WERI-Rb-1 (cell line): ENCODE measurements around the gene SLC9A6.

Experiments
- DNase-seq: peaks from one replicate; pipeline ENCODE4 v3.0.0-alpha.2; 2020
- H3K27ac ChIP-seq: fragments of 250-450 bp; sonication (Bioruptor Pico); 2 replicates; pipeline ENCODE4 v1.5.1; 2020; ENCODE audit warnings: mild to moderate bottlenecking, moderate library complexity
- H3K27me3 ChIP-seq: fragments of 250-450 bp; sonication (Bioruptor Pico); 2 replicates; pipeline ENCODE4 v1.5.1; 2021; ENCODE audit warnings: mild to moderate bottlenecking, low read depth, moderate library complexity; ENCODE audit not compliant: insufficient read depth, severe bottlenecking
- H3K36me3 ChIP-seq: fragments of 250-450 bp; sonication (Bioruptor Pico); 2 replicates; pipeline ENCODE4 v1.5.1; 2020; ENCODE audit warnings: mild to moderate bottlenecking, moderate library complexity
- H3K4me3 ChIP-seq: 2 replicates; pipeline ENCODE4 v1.5.1; 2011; ENCODE audit warnings: low read depth, mild to moderate bottlenecking, control low read depth, low read length
- H3K9me3 ChIP-seq: fragments of 250-450 bp; sonication (Bioruptor Pico); 2 replicates; pipeline ENCODE4 v1.5.1; 2021; ENCODE audit warnings: mild to moderate bottlenecking, moderate library complexity; ENCODE audit not compliant: severe bottlenecking
- TF ChIP-seq, protein P1 (sequence below): IDR thresholded peaks from 2 replicates; pipeline ENCODE4 v1.5.1; 2011; ENCODE audit warnings: low read depth, mild to moderate bottlenecking, control low read depth, inconsistent platforms, low read length

The SLC9A6 gene

DNA sequence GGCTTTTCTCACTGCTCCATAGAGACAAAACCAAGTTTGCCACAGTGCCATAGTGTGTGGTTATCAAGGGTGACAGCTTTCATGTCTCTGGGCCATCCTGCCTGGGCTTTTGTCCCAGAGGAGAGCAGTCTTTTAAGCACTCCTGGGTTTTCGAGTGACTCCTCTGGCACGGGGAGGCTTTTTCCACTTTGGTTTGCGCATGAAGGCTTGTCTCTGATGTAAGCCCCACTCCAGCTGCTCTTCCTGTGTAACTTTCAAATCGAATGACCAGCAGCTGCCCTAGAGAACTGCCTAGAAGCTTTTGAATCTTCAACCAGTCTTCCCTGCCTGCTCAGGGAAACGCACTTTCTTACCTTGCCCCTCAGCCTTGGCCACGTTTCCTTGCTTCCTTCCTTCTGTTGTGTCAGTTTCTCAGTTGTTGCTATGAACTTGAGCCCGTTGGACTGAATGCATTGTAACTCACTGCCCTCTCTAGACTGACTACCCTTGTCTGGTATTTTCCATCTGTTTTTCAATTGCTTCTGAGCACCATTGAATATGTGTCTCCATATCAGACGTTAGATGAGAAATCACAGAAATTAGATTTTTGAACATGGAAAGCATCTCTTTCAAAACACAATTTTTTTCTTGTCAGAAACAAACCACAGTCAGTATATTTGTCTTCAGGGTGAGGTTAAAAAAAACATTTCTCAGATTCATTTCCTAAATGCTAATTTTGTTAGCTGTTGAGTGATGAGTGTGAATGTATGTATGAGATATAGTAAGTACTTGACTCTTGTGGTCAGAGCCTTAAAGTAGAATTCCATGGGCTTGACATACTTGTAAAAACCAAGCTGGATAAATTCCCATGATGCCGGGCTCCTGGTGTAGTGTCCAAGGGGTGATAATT lies 45.3 kb downstream of the SLC9A6 start:
- TF ChIP-seq, protein P1, sequence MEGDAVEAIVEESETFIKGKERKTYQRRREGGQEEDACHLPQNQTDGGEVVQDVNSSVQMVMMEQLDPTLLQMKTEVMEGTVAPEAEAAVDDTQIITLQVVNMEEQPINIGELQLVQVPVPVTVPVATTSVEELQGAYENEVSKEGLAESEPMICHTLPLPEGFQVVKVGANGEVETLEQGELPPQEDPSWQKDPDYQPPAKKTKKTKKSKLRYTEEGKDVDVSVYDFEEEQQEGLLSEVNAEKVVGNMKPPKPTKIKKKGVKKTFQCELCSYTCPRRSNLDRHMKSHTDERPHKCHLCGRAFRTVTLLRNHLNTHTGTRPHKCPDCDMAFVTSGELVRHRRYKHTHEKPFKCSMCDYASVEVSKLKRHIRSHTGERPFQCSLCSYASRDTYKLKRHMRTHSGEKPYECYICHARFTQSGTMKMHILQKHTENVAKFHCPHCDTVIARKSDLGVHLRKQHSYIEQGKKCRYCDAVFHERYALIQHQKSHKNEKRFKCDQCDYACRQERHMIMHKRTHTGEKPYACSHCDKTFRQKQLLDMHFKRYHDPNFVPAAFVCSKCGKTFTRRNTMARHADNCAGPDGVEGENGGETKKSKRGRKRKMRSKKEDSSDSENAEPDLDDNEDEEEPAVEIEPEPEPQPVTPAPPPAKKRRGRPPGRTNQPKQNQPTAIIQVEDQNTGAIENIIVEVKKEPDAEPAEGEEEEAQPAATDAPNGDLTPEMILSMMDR, result no peak
- Histone ChIP-seq H3K9me3 (no peaks in the 10 kb centered on the region), H3K36me3 (no peaks in the 10 kb centered on the region), H3K27me3 (no peaks in the 10 kb centered on the region), H3K27ac (no peak overlapping the region), H3K4me3 (no peak overlapping the region)
- no peak for DNase-seq

DNA sequence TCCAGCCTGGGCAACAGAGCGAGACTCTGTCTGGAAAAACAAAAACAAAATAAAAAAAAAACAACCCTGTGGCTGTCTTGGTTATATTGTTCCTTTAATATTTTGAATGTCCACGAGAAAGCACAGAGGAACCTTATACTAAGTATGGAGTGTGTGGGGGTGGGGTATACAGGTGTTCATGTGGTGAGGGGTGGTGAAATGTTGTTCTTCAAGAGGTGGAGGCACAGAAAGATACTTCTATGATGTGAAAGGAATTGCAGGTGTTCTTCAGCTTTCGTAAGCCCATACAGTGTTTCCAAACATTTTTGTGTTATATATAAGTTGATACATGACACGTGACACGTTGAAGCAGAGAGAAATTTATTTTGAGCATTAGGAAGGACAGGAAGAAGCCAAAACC lies 46.4 kb downstream of the SLC9A6 start:
- no peak overlapping the region for H3K4me3 ChIP-seq
- TF ChIP-seq, protein P1, result no peak
- H3K9me3 ChIP-seq, result no peaks in the 10 kb centered on the region
- no peak overlapping the region for H3K27ac ChIP-seq
- DNase-seq, result no peak
- no peaks in the 10 kb centered on the region for H3K36me3 ChIP-seq
- H3K27me3 ChIP-seq, result no peaks in the 10 kb centered on the region

DNA sequence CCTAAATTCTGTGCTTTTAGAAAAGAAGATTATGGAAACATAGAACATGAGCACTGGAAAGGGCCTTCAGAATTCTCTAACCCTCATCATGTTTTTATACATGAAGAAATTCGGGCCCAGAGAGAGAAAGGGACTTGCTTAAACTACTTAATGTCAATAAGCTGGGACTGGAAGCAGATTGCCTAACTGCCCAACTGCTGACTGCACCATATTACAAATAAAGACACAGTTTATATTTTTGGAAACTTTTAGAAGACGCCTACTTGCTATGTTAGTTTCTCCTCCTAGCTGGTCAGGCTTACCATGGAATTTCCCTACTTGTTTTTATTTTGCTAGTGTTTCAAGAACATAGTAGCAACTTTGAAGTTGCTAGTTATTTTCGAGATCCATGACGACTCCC lies 47.1 kb downstream of the SLC9A6 start:
- Histone ChIP-seq H3K27ac (no peak overlapping the region), H3K27me3 (no peaks in the 10 kb centered on the region), H3K36me3 (no peaks in the 10 kb centered on the region), H3K4me3 (no peak overlapping the region), H3K9me3 (no peaks in the 10 kb centered on the region)
- no peak for DNase-seq
- TF ChIP-seq, protein P1, result no peak

DNA sequence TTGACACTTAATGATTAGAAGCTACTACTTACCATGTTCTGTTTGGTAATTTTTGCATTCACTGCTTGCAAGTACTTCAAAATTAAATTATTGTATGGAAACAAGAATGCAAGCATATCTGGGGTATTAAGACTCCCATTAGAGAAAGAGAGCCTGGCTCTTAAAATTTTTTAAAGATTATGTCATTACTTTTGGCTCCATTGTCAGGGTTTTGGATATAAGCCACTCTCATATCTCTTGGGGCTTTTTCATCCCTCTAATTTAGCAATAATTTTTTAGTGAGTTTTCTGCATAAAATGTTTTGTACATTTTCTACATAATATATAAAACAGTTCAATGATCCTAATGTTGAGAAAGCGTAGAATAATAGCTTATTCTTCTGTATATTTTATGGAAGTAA lies 49.4 kb downstream of the SLC9A6 start:
- TF ChIP-seq, protein P1, result no peak
- Histone ChIP-seq H3K36me3 (no peaks in the 10 kb centered on the region), H3K27ac (no peak overlapping the region), H3K9me3 (no peaks in the 10 kb centered on the region), H3K27me3 (no peaks in the 10 kb centered on the region), H3K4me3 (no peak overlapping the region)
- no peak for DNase-seq

DNA sequence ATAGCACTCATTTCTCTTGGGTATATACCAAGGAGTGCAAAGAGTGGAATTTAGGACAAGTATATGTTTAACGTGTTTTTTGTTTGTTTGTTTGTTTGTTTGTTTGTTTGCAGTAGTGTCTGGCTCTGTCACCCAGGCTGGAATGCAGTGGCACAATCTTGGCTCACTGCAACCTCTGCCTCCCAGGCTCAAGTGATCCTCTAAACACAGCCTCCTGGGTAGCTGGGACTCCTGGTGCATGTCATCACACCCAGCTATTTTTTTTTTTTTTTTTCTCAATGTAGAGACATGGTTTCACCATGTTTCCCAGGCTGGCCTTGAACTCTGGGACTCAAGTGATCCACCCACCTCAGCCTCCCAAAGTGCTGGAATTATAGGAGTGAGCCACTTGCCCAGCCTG lies 50.4 kb downstream of the SLC9A6 start:
- TF ChIP-seq, protein P1, result no peak
- Histone ChIP-seq H3K4me3 (no peak overlapping the region), H3K27me3 (no peaks in the 10 kb centered on the region), H3K27ac (no peak overlapping the region), H3K36me3 (no peaks in the 10 kb centered on the region), H3K9me3 (no peaks in the 10 kb centered on the region)
- DNase-seq, result no peak

DNA sequence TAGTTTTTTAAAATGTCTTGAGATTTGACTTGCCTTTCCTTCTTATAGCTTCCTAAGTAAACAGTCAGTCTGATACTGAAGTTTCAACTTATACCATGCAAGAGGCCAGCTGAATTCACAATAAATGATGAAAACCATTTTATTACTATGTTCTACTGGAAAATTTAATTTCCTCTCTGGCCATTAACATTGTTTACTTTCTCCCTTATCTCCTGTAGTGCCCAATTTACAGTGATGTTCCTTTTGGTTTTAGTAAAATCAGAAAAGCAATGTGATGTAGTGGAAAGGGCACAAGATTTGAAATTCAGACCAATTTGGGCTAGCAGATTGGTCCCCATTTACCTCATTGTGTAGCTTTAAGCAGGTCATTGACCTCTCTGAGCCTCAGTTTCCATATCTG lies 54.2 kb downstream of the SLC9A6 start:
- DNase-seq, result no peak
- Histone ChIP-seq H3K4me3 (no peak overlapping the region), H3K27me3 (no peaks in the 10 kb centered on the region), H3K9me3 (no peaks in the 10 kb centered on the region), H3K36me3 (no peaks in the 10 kb centered on the region), H3K27ac (no peak overlapping the region)
- TF ChIP-seq, protein P1, result no peak
